Body of pancreas (tissue), 4 donors: Measurements from ENCODE around the gene GALNT2. TPM values are rescaled to one million over a fixed set of nuclear protein-coding genes. Genes with fewer than 3 reads are reported as not detected.

Source experiments
- ATAC-seq: fragments of 150-250 bp; one replicate; pipeline ENCODE4 v1.9.1; 2016
- DNase-seq, 4 donors: peaks; one replicate each; pipeline ENCODE4 v3.0.0-alpha.2; 2019
- H3K27ac ChIP-seq, 4 donors: fragments of 200-600 bp; sonication (generic); 1 replicate in 3 of 4; 2 replicates in 1 of 4; pipeline versions ENCODE4 v1.5.1 to v1.6.1; 2016 to 2019; ENCODE audit warnings: mild to moderate bottlenecking in 1 of 4, mixed read lengths in 1 of 4, moderate library complexity in 1 of 4
- H3K27me3 ChIP-seq, 2 donors: fragments of 200-600 bp; sonication (generic); one replicate each; pipeline ENCODE4 v1.6.0; 2016; ENCODE audit warnings: mild to moderate bottlenecking in 1 of 2
- H3K36me3 ChIP-seq, 2 donors: fragments of 200-600 bp; sonication (generic); replicated peaks in 1 of 2; 2 replicates each; pipeline ENCODE4 v1.5.1; 2016; ENCODE audit warnings: low read depth in 2 of 2; ENCODE audit not compliant: insufficient read depth in 1 of 2
- H3K4me1 ChIP-seq: fragments of 200-600 bp; sonication (generic); one replicate; pipeline ENCODE4 v1.6.0; 2016
- H3K4me3 ChIP-seq, 2 donors: fragments of 200-600 bp; sonication (generic); 1 replicate in 1 of 2; 2 replicates in 1 of 2; pipeline ENCODE4 v1.5.1; 2016 to 2019
- H3K9me3 ChIP-seq, 3 donors: fragments of 200-600 bp; sonication (generic); 1 replicate in 2 of 3; 2 replicates in 1 of 3; pipeline ENCODE4 v1.5.1; 2016
- CTCF ChIP-seq, 7 experiments: fragments of 450-650 bp in 4 of 7; fragments of 200-600 bp in 3 of 7; sonication (generic) in 3 of 7; IDR thresholded peaks; one replicate each; pipeline ENCODE4 v1.5.1; 2016 to 2019; ENCODE audit warnings: antibody characterized with exemption in 7 of 7
- POLR2A ChIP-seq, 3 donors: fragments of 450-650 bp; IDR thresholded peaks; one replicate each; pipeline ENCODE4 v1.6.1; 2016; ENCODE audit warnings: antibody characterized with exemption in 3 of 3, mild to moderate bottlenecking in 2 of 3
- WGBS, 2 donors: methylation state at CpG; one replicate each; pipeline ENCODE4 v1.1.5; 2017; 5-methylcytosine and 5-hydroxymethylcytosine counted together
- intact Hi-C: fragments of 100-400 bp; cut with DNase I; formaldehyde crosslinking; loops from one replicate; pipeline ENCODE4 v1.15.1; 2023
- total RNA-seq, 2 donors: library from RNA; depleted of rRNA; stranded (reverse); fragments of >200 nt; gene quantifications; one replicate each; pipeline ENCODE4 v1.1.0, GENCODE V29; 2016

GALNT2 gene
- total RNA-seq, 2 donors from 2014 or later: 45.9 to 68.6 TPM

GRCh38 chr1:230068952-230069684 is 2.1 kb downstream of the GALNT2 start:
- peaks cover 70% of the 10 kb centered on the region for H3K4me1 ChIP-seq
- H3K27ac ChIP-seq: peak overlapping the region in 3 of 4 donors; percentile 92 to 94 (median 93)

GRCh38 chr1:230069796-230070195 is 2.8 kb downstream of the GALNT2 start:
- intact Hi-C loops: no loop called here
- Histone ChIP-seq H3K36me3 (no peaks in the 10 kb centered on the region), H3K27me3 (no peaks in the 10 kb centered on the region), H3K9me3 (no peaks in the 10 kb centered on the region), H3K4me1 (peaks cover 77% of the 10 kb centered on the region), H3K27ac (peak overlapping the region in 3 of 4 donors; percentile 92 to 94 (median 93)), H3K4me3 (no peak overlapping the region)
- DNase-seq (peak in 3 of 4 donors; percentile 60 to 62 (median 61)), ATAC-seq (no peak)
- TF ChIP-seq POLR2A (IDR thresholded peaks at IDR 0.05): peak in 2 of 3 donors; percentile 30 to 31
- no peak for TF ChIP-seq CTCF (IDR thresholded peaks at IDR 0.05)
- 29 to 39% methylated on average over 4 of the region's 4 CpGs for WGBS, 2 donors

More at GRCh38 chr1:230068952-230069684, 2.1 kb downstream of the GALNT2 start:
- 11 to 22% methylated on average over 13 of the region's 13 CpGs for WGBS, 2 donors
- Histone ChIP-seq H3K9me3 (no peaks in the 10 kb centered on the region), H3K4me3 (peak overlapping the region in 1 of 2 donors; percentile 39), H3K36me3 (no peaks in the 10 kb centered on the region), H3K27me3 (no peaks in the 10 kb centered on the region)
- ATAC-seq (no peak), DNase-seq (peak in 3 of 4 donors; percentile 37 to 54 (median 50))
- TF ChIP-seq CTCF (IDR thresholded peaks at IDR 0.05): no peak
- peak in 2 of 3 donors; percentile 54 to 58 for TF ChIP-seq POLR2A (IDR thresholded peaks at IDR 0.05)
- intact Hi-C loops: no loop called here

GRCh38 chr1:230070321-230071208 is 3.5 kb downstream of the GALNT2 start:
- WGBS, 2 donors: 45 to 46% methylated on average over 14 of the region's 14 CpGs
- no peak for ATAC-seq
- no peaks in the 10 kb centered on the region for H3K9me3 ChIP-seq
- no peak for DNase-seq
- TF ChIP-seq POLR2A (IDR thresholded peaks at IDR 0.05): no peak
- no peak for TF ChIP-seq CTCF (IDR thresholded peaks at IDR 0.05)
- no peak overlapping the region for H3K4me3 ChIP-seq
- intact Hi-C loops: no loop called here
- no peaks in the 10 kb centered on the region for H3K27me3 ChIP-seq
- H3K27ac ChIP-seq: peak overlapping the region in 3 of 4 donors; percentile 92 to 94 (median 93)
- no peaks in the 10 kb centered on the region for H3K36me3 ChIP-seq
- peaks cover 80% of the 10 kb centered on the region for H3K4me1 ChIP-seq

GRCh38 chr1:230071316-230071715 is 4.3 kb downstream of the GALNT2 start:
- H3K4me3 ChIP-seq: no peak overlapping the region
- TF ChIP-seq CTCF (IDR thresholded peaks at IDR 0.05) (no peak), POLR2A (IDR thresholded peaks at IDR 0.05) (no peak)
- peaks cover 80% of the 10 kb centered on the region for H3K4me1 ChIP-seq
- ATAC-seq (no peak), DNase-seq (no peak)
- no peaks in the 10 kb centered on the region for H3K9me3 ChIP-seq
- WGBS, 2 donors: 47 to 48% methylated on average over 7 of the region's 7 CpGs
- intact Hi-C loops: no loop called here
- H3K36me3 ChIP-seq: no peaks in the 10 kb centered on the region
- H3K27me3 ChIP-seq: no peaks in the 10 kb centered on the region
- peak overlapping the region in 3 of 4 donors; percentile 30 to 92 (median 35) for H3K27ac ChIP-seq
